Hepatocyte (in vitro differentiated cells): ENCODE data around the gene SNX1.

Experiments
- CTCF ChIP-seq: fragments of 200-600 bp; sonication (generic); IDR thresholded peaks from 2 replicates; pipeline ENCODE4 v1.5.1; 2016; ENCODE audit warnings: antibody characterized with exemption, mild to moderate bottlenecking; ENCODE audit not compliant: poor library complexity
- EZH2 ChIP-seq: fragments of 200-600 bp; sonication (generic); IDR thresholded peaks from 2 replicates; pipeline ENCODE4 v1.6.1; 2016; ENCODE audit warnings: antibody characterized with exemption, mild to moderate bottlenecking, borderline replicate concordance
- EZH2phosphoT487 ChIP-seq: fragments of 200-600 bp; sonication (generic); IDR thresholded peaks from one replicate; pipeline ENCODE4 v1.6.1; 2018; ENCODE audit warnings: antibody characterized with exemption, mild to moderate bottlenecking, low read depth, moderate library complexity; ENCODE audit not compliant: unreplicated experiment, severe bottlenecking

GRCh38 chr15:64058279-64058678 is 37.5 kb upstream of the SNX1 start:
- TF ChIP-seq CTCF (no peak), EZH2 (no peak), EZH2phosphoT487 (no peak)
